ENCODE data around the gene MCC. TPM values are rescaled to one million over a fixed set of nuclear protein-coding genes. Genes with fewer than 3 reads are reported as not detected.
A peak's percentile ranks its signal among the peaks of the same experiment; 100 is the strongest.

MCC gene
- total RNA-seq, 1 donor from 2014 or later, result 15.1 TPM

DNA sequence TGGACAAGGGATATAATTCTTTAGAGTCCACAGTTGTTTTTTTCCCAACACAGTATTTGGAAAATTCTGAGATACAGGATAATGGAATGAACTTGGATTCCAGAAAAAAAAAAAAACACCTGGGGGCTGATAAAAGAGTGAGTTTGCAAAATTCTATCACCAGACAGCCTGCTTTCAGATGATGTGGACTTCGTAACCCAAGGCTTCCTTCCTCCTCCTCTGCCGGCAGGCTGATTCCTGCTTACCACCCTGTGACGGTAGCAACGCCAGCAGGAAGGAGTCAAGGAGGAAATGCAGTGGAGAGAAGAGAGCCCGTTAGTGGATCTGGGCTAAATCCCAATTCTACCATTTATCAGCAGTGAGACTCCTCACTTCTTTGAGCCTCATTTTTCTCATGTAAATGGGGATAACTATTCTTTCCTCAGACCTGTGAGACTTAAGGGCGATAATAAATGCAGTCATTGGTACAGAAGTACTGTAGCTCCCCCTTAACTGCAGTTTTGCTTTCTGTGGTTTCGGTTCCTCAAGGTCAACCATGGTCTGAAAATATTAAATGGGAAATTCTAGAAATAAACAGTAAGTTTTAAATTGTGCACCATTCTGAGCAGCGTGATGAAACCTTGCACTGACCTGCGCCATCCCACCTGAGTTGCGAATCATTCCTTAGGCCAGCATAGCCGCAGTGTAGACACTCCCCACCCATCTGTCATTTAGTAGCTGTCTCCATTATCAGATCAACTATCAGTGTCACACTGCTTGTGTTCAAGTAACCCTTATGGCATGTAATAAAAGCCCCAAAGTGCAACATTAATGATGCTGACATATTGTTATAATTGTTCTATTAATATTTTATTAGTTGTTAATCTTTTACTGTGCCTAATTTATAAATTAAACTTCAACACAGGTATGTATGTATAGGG lies 440.3 kb downstream of the MCC start:
- peaks cover 8 to 11% (median 8%) of the 10 kb centered on the region in 3 donors for H3K4me1 ChIP-seq (ENCODE audit: control insufficient read depth in 3 of 3, insufficient read depth in 3 of 3, low read length in 3 of 3)
- H3K4me3 ChIP-seq (ENCODE audit: low read length in 3 of 3), result peak overlapping the region in 1 of 3 donors; percentile 11
- H3K27ac ChIP-seq (ENCODE audit: low read depth, low read length), result no peak overlapping the region
- H3K9ac ChIP-seq (ENCODE audit: low read depth in 1 of 3, low read length in 3 of 3), result no peak overlapping the region
- H3K36me3 ChIP-seq (ENCODE audit: control insufficient read depth in 3 of 3, insufficient read depth in 3 of 3, low read length in 3 of 3), result peaks cover 4 to 33% (median 4%) of the 10 kb centered on the region in 3 donors
- no peaks in the 10 kb centered on the region for H3K9me3 ChIP-seq (ENCODE audit: control insufficient read depth in 3 of 3, low read length in 3 of 3)
- H3K27me3 ChIP-seq (ENCODE audit: control insufficient read depth in 3 of 3, insufficient read depth in 3 of 3, low read length in 3 of 3), result no peaks in the 10 kb centered on the region

DNA sequence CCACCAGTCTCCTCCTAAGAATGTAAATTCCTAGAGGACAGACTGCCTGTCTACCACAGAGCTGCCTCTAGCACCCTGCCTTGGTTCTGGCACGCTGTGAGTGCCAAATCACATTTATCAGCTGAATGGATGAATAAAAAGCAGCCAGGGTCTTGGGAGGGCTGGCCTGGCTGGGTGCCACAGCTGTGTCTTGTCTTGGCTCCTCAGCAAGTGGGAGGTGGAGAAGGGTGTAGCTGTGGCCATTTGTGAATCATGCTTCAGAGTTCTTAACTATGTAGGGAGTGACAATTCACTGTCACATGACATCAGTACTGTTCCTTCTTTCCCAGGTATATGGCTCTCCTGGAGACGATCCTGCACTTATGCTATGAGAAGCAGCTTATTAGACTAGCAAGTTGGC lies 441.0 kb downstream of the MCC start:
- Histone ChIP-seq H3K4me3 (ENCODE audit: low read length in 3 of 3) (no peak overlapping the region), H3K9ac (ENCODE audit: low read depth in 1 of 3, low read length in 3 of 3) (no peak overlapping the region), H3K27me3 (ENCODE audit: control insufficient read depth in 3 of 3, insufficient read depth in 3 of 3, low read length in 3 of 3) (no peaks in the 10 kb centered on the region), H3K9me3 (ENCODE audit: control insufficient read depth in 3 of 3, low read length in 3 of 3) (no peaks in the 10 kb centered on the region), H3K27ac (ENCODE audit: low read depth, low read length) (no peak overlapping the region), H3K36me3 (ENCODE audit: control insufficient read depth in 3 of 3, insufficient read depth in 3 of 3, low read length in 3 of 3) (peaks cover 4 to 31% (median 4%) of the 10 kb centered on the region in 3 donors), H3K4me1 (ENCODE audit: control insufficient read depth in 3 of 3, insufficient read depth in 3 of 3, low read length in 3 of 3) (peaks cover 5 to 10% (median 8%) of the 10 kb centered on the region in 3 donors)

DNA sequence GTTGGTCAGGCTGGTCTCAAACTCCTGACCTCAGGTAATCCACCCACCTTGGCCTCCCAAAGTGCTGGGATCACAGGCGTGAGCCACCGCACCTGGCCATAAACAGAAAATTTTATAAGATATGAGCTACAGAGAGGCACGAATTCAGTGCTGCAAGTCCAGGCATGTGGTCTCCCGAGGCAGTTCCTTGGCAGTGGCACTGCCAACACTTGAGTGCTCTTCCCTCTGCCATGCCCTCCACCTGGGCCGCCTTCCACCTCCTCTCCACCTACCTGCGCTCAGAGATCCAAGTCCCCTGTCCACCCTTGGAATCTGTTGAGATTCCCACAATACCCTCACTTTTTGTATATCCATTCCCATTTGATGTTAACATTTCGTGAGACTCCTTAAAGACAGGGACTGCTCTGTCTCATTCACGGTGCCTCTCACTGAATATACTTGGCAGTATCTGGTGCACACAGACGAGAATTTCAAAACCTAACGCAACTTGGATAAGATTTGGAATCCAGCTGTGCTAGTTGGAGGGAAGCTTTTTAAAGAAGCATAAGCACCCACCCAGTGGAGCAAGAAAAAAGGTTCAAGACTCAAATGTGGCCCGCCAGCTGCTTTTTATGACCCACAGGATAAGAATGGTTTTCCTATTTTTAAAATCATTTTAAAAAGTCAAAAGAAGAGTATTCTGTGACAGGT lies 443.3 kb downstream of the MCC start:
- Histone ChIP-seq H3K4me3 (ENCODE audit: low read length in 3 of 3) (no peak overlapping the region), H3K4me1 (ENCODE audit: control insufficient read depth in 3 of 3, insufficient read depth in 3 of 3, low read length in 3 of 3) (peaks cover 0 to 11% (median 8%) of the 10 kb centered on the region in 3 donors), H3K27ac (ENCODE audit: low read depth, low read length) (no peak overlapping the region), H3K27me3 (ENCODE audit: control insufficient read depth in 3 of 3, insufficient read depth in 3 of 3, low read length in 3 of 3) (no peaks in the 10 kb centered on the region), H3K36me3 (ENCODE audit: control insufficient read depth in 3 of 3, insufficient read depth in 3 of 3, low read length in 3 of 3) (peaks cover 4 to 26% (median 4%) of the 10 kb centered on the region in 3 donors), H3K9ac (ENCODE audit: low read depth in 1 of 3, low read length in 3 of 3) (no peak overlapping the region), H3K9me3 (ENCODE audit: control insufficient read depth in 3 of 3, low read length in 3 of 3) (no peaks in the 10 kb centered on the region)

DNA sequence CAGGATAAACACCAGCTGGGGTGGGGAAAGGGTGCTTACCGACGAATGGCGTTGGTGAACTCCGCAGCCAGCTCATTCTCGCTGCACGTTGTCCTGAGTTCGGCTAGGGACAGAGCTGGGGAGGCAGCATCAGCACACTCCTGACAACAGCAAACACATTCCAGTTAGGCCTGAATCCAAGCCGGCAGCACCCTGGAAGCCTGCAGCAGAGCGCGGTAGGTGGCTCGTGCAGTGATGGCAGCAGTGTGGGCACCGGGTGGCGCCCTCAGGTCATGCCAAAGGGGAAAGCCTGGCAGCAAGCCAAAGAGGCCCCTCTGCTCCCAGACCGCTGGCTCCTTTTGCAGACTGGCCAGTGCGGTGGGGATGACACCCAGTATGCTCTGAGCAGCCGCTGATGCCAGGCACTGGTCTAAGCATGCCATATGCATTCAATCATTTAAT lies 444.7 kb downstream of the MCC start:
- Histone ChIP-seq H3K9ac (ENCODE audit: low read depth in 1 of 3, low read length in 3 of 3) (peak overlapping the region in 2 of 3 donors; percentile 28 to 33), H3K4me3 (ENCODE audit: low read length in 3 of 3) (peak overlapping the region in 1 of 3 donors; percentile 29), H3K27me3 (ENCODE audit: control insufficient read depth in 3 of 3, insufficient read depth in 3 of 3, low read length in 3 of 3) (no peaks in the 10 kb centered on the region), H3K4me1 (ENCODE audit: control insufficient read depth in 3 of 3, insufficient read depth in 3 of 3, low read length in 3 of 3) (peaks cover 0 to 13% (median 8%) of the 10 kb centered on the region in 3 donors), H3K27ac (ENCODE audit: low read depth, low read length) (no peak overlapping the region), H3K9me3 (ENCODE audit: control insufficient read depth in 3 of 3, low read length in 3 of 3) (no peaks in the 10 kb centered on the region), H3K36me3 (ENCODE audit: control insufficient read depth in 3 of 3, insufficient read depth in 3 of 3, low read length in 3 of 3) (peaks cover 0 to 18% (median 2%) of the 10 kb centered on the region in 3 donors)

DNA sequence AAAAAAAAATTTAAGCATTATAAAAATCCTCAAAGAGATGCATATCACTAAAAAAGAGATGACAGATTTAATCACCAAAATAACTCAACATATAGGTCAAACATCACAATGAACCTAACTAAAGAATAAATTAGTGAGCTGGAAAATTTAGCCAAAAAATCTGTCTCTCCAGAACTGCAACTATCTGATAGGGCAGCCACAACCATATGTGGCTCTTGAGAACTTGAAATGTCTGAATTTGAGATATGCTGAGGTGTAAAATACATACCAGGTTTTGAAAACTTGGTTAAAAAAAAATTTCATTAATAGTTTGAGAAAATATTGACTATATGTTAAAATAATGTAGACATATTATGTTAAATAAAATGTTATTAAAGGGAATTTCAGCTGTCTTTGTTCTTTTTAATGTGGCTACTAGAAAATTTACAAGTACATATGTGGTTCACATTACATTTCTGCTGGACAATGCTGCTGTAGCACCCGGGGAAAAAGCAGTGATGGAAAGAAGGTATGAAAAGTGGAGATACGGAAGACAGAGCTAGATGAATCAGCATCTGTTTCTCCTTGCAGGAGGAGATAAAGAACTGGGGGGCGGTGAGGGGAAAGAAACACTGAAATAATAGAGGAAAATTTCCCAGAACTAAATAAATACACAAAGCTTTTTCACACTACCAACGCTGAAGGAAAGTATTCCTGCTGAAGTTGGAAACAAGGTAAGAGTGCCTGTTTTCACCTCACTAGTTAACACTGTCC lies 445.6 kb downstream of the MCC start:
- Histone ChIP-seq H3K36me3 (ENCODE audit: control insufficient read depth in 3 of 3, insufficient read depth in 3 of 3, low read length in 3 of 3) (peaks cover 0 to 12% (median 2%) of the 10 kb centered on the region in 3 donors), H3K27me3 (ENCODE audit: control insufficient read depth in 3 of 3, insufficient read depth in 3 of 3, low read length in 3 of 3) (no peaks in the 10 kb centered on the region), H3K9ac (ENCODE audit: low read depth in 1 of 3, low read length in 3 of 3) (no peak overlapping the region), H3K27ac (ENCODE audit: low read depth, low read length) (no peak overlapping the region), H3K9me3 (ENCODE audit: control insufficient read depth in 3 of 3, low read length in 3 of 3) (no peaks in the 10 kb centered on the region), H3K4me3 (ENCODE audit: low read length in 3 of 3) (no peak overlapping the region), H3K4me1 (ENCODE audit: control insufficient read depth in 3 of 3, insufficient read depth in 3 of 3, low read length in 3 of 3) (peaks cover 0 to 13% (median 8%) of the 10 kb centered on the region in 3 donors)

DNA sequence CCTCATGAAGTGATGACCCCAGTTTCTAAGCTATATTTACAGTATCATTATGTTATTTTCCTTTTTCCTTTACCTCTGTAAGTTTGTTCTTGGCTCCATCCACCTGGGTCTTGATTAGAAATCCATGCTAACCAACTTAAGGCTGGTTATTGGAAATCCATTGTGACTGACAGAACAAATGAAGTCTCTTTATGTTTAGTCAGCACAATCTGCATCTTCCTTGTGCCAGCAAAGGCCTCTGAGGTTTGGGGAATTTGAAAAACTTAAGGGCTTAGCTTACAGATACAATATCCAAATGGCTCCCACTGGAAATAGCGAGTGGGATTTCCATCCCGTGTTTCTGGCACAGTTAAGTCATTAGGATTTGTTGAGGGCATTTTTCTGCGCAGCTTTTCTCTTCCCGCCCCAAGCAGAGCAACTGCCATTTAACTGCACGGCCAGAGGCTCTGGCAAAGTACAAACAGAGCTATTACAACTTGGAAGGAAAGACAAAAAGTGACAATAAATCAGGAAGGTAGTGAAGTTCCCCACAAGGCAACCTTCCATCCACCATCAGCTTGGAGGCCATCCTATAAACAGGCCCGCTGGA lies 447.5 kb downstream of the MCC start:
- no peak overlapping the region for H3K4me3 ChIP-seq (ENCODE audit: low read length in 3 of 3)
- no peak overlapping the region for H3K9ac ChIP-seq (ENCODE audit: low read depth in 1 of 3, low read length in 3 of 3)
- peaks cover 0 to 13% (median 8%) of the 10 kb centered on the region in 3 donors for H3K4me1 ChIP-seq (ENCODE audit: control insufficient read depth in 3 of 3, insufficient read depth in 3 of 3, low read length in 3 of 3)
- H3K27ac ChIP-seq (ENCODE audit: low read depth, low read length), result no peak overlapping the region
- peaks cover 0 to 10% (median 0%) of the 10 kb centered on the region in 3 donors for H3K36me3 ChIP-seq (ENCODE audit: control insufficient read depth in 3 of 3, insufficient read depth in 3 of 3, low read length in 3 of 3)
- no peaks in the 10 kb centered on the region for H3K27me3 ChIP-seq (ENCODE audit: control insufficient read depth in 3 of 3, insufficient read depth in 3 of 3, low read length in 3 of 3)
- H3K9me3 ChIP-seq (ENCODE audit: control insufficient read depth in 3 of 3, low read length in 3 of 3), result no peaks in the 10 kb centered on the region

DNA sequence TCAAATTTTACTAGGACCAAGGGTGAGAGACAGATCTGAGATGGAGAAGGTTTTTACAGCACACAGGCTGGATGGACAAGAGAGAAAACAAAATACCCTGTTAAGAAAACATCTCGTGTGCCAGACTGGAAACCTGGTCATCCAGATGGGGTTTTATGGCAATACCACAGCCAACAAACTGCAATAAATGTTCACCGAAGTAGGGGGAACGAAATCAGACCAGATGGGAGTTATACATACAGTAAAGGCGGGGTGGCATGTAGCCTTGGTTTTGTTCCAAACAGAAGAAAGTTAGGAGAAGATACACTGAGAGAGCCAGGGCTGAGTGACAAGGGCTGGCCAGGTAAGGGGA lies 448.3 kb downstream of the MCC start:
- peaks cover 0 to 13% (median 8%) of the 10 kb centered on the region in 3 donors for H3K4me1 ChIP-seq (ENCODE audit: control insufficient read depth in 3 of 3, insufficient read depth in 3 of 3, low read length in 3 of 3)
- H3K27ac ChIP-seq (ENCODE audit: low read depth, low read length), result no peak overlapping the region
- H3K4me3 ChIP-seq (ENCODE audit: low read length in 3 of 3), result no peak overlapping the region
- H3K9ac ChIP-seq (ENCODE audit: low read depth in 1 of 3, low read length in 3 of 3), result no peak overlapping the region
- H3K36me3 ChIP-seq (ENCODE audit: control insufficient read depth in 3 of 3, insufficient read depth in 3 of 3, low read length in 3 of 3), result peaks cover 0 to 10% (median 0%) of the 10 kb centered on the region in 3 donors
- H3K27me3 ChIP-seq (ENCODE audit: control insufficient read depth in 3 of 3, insufficient read depth in 3 of 3, low read length in 3 of 3), result no peaks in the 10 kb centered on the region
- H3K9me3 ChIP-seq (ENCODE audit: control insufficient read depth in 3 of 3, low read length in 3 of 3), result no peaks in the 10 kb centered on the region

DNA sequence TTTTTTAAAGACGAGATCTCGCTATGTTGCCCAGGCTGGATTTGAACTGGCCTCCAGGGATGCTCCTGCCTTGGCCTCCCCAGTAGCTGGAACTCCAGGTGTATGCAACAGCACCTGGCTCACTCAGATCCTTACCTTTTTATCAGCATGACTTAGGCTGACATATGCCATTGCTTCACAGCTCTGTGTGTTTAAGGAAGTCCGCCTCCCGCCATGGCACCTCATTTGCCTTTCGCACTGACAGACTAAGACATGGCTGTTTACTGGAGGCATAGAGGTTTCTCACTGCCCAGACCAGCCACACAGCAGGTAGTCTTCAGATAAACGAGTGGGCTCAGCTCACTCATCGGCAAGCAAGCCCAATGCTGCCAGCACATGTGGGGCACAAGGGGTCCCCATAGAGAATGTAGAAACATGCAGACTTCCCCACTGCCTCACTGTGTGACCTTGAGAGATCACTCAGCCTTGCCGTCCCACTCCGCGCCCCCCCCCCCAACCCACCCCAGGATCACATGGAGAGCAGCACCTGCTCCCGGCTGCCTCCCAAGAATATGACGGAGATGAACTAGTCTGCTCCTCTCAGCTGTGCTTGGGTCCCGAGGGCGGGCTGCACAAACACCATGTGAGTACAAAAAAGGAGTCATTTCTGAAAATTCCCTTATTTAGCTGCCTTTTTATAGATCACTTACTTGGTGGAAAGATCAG lies 448.9 kb downstream of the MCC start:
- Histone ChIP-seq H3K27me3 (ENCODE audit: control insufficient read depth in 3 of 3, insufficient read depth in 3 of 3, low read length in 3 of 3) (no peaks in the 10 kb centered on the region), H3K27ac (ENCODE audit: low read depth, low read length) (no peak overlapping the region)

DNA sequence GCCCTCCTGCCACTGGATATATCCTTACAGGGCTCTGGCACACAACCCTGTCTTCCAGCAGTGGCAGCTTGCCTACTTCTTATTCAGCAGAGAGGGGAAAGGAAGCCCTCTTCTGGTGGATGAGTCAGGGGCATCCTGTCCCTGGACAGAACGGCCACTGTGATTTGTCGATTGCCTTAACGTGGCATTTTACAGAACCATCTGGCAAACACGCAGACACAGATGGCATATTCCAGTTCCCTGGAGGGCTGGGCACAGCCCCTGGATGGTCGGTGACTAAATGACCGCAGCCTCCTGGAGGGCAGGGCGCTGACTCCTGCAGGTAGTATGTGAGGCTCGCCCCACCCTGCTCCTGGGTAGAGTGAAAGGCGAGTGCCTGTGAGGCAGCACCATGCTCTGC lies 449.5 kb downstream of the MCC start:
- Histone ChIP-seq H3K36me3 (ENCODE audit: control insufficient read depth in 3 of 3, insufficient read depth in 3 of 3, low read length in 3 of 3) (peaks cover 0 to 7% (median 0%) of the 10 kb centered on the region in 3 donors), H3K27ac (ENCODE audit: low read depth, low read length) (no peak overlapping the region), H3K4me1 (ENCODE audit: control insufficient read depth in 3 of 3, insufficient read depth in 3 of 3, low read length in 3 of 3) (peaks cover 0 to 13% (median 5%) of the 10 kb centered on the region in 3 donors)

More for the DNA sequence above, 448.9 kb downstream of the MCC start:
- H3K4me1 ChIP-seq (ENCODE audit: control insufficient read depth in 3 of 3, insufficient read depth in 3 of 3, low read length in 3 of 3), result peaks cover 0 to 13% (median 8%) of the 10 kb centered on the region in 3 donors
- H3K9ac ChIP-seq (ENCODE audit: low read depth in 1 of 3, low read length in 3 of 3), result no peak overlapping the region
- peaks cover 0 to 7% (median 0%) of the 10 kb centered on the region in 3 donors for H3K36me3 ChIP-seq (ENCODE audit: control insufficient read depth in 3 of 3, insufficient read depth in 3 of 3, low read length in 3 of 3)
- no peak overlapping the region for H3K4me3 ChIP-seq (ENCODE audit: low read length in 3 of 3)
- no peaks in the 10 kb centered on the region for H3K9me3 ChIP-seq (ENCODE audit: control insufficient read depth in 3 of 3, low read length in 3 of 3)

More for the DNA sequence above, 449.5 kb downstream of the MCC start:
- no peaks in the 10 kb centered on the region for H3K9me3 ChIP-seq (ENCODE audit: control insufficient read depth in 3 of 3, low read length in 3 of 3)
- H3K27me3 ChIP-seq (ENCODE audit: control insufficient read depth in 3 of 3, insufficient read depth in 3 of 3, low read length in 3 of 3), result no peaks in the 10 kb centered on the region
- no peak overlapping the region for H3K9ac ChIP-seq (ENCODE audit: low read depth in 1 of 3, low read length in 3 of 3)
- H3K4me3 ChIP-seq (ENCODE audit: low read length in 3 of 3), result no peak overlapping the region
